ENCODE results near the gene FMO1. TPM values are rescaled to one million over a fixed set of nuclear protein-coding genes. Genes with fewer than 3 reads are reported as not detected.
"Not testable (repeated sequence)": the region's sequence is repeated elsewhere in the genome, so short reads cannot be mapped to it uniquely, and the experiment has no call there.

Gene FMO1
- polyA plus RNA-seq, 12 donors = 2.7 to 34.9 (median 6.5) TPM; not detected in 1

DNA sequence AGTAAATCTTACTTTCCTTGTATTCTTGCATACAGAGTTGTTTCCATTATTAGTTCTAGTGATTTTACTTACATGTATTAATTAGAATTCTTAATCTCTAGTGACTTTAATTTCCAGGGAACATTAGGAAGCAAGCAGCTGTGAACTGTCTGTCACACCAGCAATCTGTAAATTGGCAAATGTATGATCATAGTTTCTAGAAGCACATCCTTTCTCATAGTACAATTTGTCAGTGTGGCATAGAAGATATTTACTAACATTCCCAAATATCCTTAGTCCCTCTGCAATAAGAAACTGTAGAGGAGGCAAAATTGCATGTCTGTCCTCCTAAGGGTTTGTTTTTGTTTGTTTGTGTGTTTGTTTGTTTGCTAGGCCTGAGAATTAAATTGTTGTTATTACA lies 17.0 kb upstream of the FMO1 start:
- DNase-seq = no peak

DNA sequence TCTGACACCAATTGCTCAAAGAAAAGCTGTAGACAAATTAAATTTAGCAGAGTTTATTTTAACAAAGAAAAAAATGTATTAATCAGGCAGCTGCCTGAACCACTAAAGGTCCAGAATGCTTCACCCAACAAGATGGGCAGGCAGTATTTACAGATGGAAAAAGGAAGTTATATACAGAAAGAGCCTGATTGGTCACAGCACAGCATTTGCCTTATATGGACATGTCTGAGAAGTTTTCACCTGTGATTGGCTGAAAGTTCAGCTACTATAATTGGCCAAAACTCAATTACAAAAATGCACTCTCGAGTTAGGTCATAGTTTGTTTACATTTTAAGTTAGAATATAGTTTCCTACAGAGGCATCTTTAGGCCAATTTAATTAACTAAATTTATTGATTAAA lies 15.1 kb upstream of the FMO1 start:
- no peak for DNase-seq

- not testable (repeated sequence) for DNase-seq
These were observed 12.1 kb upstream of the FMO1 start for GRCh38 chr1:171236231-171236630.

DNA sequence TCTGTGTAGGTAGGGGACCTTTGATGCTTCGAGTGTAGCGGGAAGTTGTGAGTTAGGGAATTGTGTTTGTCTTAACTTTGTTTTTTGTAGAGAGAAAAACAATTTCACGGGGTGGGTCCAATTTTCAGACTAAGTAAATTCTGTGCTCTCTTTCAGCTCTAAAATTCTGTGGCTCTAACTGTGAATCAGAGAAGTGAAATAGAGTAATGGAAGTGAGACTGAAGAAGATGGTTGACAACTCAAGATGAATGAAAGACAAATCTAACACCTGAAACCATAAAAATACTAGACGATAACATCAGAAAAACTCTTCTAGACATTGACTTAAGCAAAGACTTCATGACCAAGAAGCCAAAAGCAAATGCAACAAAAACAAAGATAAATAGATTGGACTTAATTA lies 4.4 kb upstream of the FMO1 start:
- no peak for DNase-seq

DNA sequence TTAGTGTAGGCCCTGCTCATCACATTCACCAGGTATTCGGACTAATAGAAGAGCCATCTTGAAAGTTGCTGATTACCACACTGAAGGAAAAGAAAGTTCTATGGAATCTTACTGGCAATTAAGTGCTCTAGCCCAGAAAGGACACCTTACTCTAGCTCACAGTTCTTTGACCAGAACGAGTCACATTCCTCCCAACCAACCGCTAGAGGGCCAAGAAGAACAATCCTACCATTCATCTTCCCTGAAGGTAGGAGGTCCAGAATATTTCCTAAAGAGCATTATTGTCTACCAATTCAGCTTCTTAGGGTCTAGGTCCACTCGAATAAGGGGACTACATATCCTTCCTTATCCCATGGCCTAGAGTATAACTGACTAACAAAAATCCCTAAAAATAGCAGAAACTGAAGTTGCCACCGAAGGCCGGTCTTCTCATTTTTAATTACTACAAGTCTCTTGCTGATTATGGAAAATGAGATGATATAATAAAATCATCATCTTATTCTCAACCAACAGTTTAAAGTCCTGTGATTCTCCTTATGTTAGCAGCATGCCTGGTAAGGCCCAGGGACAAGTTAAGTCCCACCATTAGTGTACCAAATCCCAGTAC lies 2.7 kb upstream of the FMO1 start:
- DNase-seq = no peak

DNA sequence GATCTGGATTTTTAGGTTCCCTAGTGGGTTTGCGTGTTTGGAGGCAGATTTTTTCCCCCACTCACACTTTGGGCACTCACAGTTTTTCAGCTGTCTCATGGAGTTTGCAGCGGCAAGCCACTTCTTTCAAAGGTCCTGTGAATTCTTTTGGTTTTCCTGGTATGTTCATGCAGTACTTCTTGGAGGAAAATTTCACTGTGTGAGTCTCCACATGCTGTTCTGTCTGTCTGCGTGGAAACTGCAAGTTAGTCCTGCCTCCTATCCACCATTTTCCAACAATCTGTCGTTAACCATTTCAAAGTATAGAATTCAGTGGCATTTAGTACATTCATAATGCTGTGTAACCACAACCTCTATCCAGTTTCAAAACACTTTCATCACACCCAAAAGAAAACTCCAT lies 793 bp upstream of the FMO1 start:
- no peak for DNase-seq

GRCh38 chr1:171248841-171249240 lies 547 bp downstream of the FMO1 start:
- no peak for DNase-seq

DNA sequence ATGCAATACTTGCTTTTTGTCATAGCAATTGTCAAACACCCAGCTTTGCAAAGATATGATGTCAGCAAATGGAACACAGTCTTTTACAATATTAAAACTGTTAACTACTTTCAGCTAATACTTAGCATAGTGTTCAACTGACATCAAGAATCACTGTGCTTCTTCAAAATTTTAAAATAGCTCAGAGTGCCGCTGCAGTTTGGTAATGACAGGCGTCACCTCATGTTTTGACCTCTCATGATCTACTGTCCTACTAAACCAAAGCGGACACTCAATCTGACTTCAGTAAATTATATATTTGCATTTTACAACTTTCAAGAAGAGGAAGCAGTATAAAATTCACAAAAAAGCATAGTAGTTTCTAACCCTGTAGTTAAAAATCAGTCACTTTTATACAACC lies 2.0 kb downstream of the FMO1 start:
- DNase-seq = no peak

- DNase-seq = no peak
These were observed 3.0 kb downstream of the FMO1 start for GRCh38 chr1:171251042-171251951.

GRCh38 chr1:171251952-171252300 lies 3.6 kb downstream of the FMO1 start:
- DNase-seq = no peak

DNA sequence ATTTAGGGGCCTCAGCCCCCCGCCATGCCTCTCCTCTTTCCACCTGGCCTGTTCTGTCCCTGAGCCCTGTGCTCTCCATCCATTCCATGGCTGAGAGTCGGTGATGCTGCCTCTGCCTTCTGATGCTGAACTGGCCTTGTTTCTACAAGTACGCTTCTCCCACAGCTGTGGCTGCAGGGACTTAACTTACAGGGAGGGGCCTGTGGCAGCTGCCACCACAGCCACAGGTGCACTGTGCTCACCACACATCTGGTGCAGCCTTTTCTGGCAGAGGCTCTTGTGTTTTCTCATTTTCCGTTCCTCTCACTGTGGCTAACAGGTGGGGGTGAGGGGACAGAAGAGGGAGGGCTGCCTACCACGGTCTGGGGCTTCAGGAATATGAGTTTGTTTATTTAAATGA lies 4.2 kb downstream of the FMO1 start:
- no peak for DNase-seq

DNA sequence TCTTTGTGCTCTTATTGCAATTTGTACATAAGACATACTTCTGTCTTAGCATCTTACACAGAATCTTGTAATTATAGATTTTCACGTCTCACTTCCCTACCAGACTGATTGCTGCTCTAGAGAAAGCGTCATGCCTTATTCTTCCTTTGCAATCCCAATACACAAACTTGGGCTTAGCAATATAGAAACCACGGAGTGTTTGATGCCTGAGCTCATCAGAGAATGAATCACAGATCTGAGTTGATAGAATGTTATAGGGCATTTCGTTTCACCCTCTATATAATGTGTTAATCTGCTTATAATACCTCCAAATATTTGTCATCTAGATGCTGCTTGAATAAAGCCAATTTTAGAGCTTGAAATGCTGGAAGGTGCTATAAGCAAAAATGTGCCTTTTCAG lies 6.6 kb downstream of the FMO1 start:
- no peak for DNase-seq

GRCh38 chr1:171256940-171257606 lies 8.8 kb downstream of the FMO1 start:
- DNase-seq = no peak

- peak; percentile 59 for DNase-seq
These were observed 9.3 kb downstream of the FMO1 start for GRCh38 chr1:171257607-171258076.

GRCh38 chr1:171258429-171258828 lies 10.1 kb downstream of the FMO1 start:
- no peak for DNase-seq

DNA sequence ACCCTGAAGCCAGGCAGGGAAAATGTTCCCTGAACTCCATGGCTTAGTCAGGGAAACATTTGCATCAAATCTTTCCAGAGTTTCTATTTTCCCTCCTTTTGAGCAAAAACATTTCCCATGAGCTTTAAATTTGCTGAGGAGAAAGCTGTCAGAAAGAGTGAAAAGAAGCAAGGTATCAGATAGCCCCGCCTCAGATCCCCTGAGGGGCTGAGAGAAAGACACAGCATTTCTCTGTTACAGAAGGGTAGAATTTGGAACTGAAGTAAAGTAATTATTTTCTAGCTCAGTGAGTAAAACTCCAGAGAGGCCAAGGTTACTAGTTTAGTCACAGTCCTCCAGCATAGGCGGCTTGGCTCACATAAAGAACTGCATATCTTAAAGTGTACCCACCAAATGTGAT lies 10.6 kb downstream of the FMO1 start:
- DNase-seq = no peak

DNA sequence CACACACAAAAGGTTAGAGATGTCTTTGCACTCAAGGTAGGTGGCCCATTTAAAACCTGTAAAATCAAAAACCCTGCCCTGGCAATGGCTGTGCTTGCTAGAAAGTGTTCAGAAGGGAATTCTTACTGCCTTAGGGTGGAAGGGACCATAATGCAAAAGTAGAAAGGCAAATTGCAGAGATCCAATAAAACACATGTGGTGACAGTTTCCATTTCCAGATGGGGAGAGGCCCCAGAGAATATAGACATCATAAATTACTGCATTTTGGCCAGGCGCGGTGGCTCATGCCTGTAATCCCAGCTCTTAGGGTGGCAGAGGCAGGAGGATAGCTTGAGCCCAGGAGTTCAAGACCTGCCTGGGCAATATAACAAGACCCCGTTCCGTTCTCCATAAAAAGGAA lies 13.0 kb downstream of the FMO1 start:
- no peak for DNase-seq

- DNase-seq = peak; percentile 75
These were observed 15.6 kb downstream of the FMO1 start for GRCh38 chr1:171263901-171264300.

DNA sequence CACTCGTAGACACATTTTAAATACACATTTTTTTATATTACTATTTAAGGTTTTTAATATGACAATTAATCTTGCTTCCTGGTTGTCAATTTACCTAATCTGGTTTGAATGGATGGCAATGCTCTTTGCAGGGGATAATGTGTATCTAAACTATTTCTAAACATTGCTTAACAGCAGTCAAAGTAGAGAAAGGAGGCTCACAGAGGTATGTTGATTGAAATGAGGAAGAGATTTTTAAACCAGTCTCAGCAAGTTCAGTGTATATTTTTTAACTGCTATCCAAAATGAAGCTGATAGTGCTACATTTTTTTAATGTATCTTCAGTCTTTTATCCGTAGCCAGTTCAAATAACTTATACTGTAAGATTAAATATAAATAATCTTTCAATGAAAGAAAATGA lies 17.4 kb downstream of the FMO1 start:
- no peak for DNase-seq

DNA sequence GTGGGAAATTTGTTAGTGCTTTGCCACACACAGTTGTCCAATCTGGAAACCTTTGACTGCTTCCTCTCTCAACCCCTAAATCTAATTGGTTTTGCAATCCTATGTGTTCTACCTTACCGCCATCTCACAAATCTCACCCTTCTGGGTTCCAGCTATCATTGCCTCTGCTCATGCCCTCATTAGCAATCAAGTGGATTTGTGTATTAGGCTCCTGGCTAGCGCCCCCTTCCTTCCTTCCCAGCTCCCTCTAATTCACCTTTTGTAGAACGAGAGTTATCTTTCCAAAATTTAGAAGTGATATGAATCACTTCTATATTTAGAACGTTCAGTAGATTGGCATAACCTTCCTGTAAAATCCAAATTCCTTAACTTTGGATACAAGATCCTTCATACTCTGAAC lies 18.6 kb downstream of the FMO1 start:
- no peak for DNase-seq

DNA sequence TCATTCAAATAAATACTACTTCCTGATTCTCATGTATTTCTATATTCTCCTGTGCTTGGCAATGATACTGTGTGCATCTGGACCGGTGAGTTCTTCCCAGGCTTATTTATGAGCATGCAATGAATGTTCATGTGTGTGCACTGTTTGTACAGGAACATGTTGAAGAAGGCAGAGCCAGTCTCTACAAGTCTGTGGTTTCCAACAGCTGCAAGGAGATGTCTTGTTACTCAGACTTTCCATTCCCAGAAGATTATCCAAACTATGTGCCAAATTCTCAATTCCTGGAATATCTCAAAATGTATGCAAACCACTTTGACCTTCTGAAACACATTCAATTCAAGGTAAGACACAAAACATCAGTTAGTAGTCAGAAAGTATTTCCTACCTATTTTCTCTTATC lies 19.1 kb downstream of the FMO1 start:
- peak; percentile 57 for DNase-seq

DNA sequence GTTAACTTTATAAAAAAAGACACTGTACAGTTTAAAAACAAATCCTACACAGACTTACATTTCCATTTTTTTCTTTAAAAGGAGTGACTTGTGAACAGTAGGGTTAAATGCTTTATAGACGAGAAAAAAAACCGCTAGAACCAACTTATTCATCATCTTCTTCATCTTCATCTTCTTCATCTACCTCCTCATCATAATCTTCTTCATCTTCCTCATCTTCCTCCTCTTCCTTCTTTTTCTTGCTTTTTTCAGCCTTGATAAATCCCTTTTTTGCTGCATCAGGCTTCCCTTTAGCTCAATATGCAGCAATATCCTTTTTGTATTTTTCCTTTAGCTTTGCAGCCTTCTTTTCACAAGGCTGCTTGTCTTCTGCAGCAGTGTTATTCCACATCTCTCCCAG lies 22.5 kb downstream of the FMO1 start:
- no peak for DNase-seq

DNA sequence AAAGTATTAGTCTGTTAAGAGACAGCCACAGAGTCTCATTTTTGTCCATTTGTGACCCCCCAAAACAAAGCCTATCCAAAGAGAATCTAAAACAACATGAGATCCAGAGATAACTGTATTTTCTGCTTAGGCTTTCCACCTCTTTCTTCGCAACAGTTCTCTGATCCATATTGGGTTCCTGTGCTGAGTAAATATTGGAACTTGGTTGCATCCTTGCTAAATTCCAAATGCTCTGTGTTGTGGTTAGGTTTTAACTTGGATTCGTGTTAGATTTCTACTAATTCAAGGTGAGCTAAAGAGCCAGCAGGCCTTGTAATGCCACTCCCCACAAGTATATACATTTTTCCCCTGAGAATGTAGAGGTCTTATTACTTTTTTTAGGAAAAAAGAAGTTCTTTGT lies 29.2 kb downstream of the FMO1 start:
- DNase-seq = no peak

Data from muscle of arm (tissue), 12 donors.